ENCODE data around the gene NUDT21.
"Not testable (repeated sequence)": the region's sequence is repeated elsewhere in the genome, so short reads cannot be mapped to it uniquely, and the experiment has no call there.

NUDT21 gene

GRCh38 chr16:56450986-56451752, at the start of gene NUDT21, which contains the start of gene OGFOD1:
NUDT21 (minus strand) TSS chr16:56451332; CDS start chr16:56451202, 130 bp downstream.
OGFOD1 (plus strand) TSS chr16:56451554; CDS start chr16:56451613, 59 bp downstream.
- peak; percentile 97 for DNase-seq (ENCODE audit: low read depth, low spot score)
- H3K36me3 ChIP-seq (ENCODE audit: insufficient read depth, insufficient read length, low read length), result peaks cover 58% of the 10 kb centered on the region
- no peaks in the 10 kb centered on the region for H3K9me3 ChIP-seq (ENCODE audit: insufficient read depth, low read length)
- H3K4me1 ChIP-seq (ENCODE audit: insufficient read depth, insufficient read length), result no peaks in the 10 kb centered on the region
- peak within 1 kb of the TSS; percentile 97 for H3K4me3 ChIP-seq (ENCODE audit: insufficient read length, low read depth)
- H3K9ac ChIP-seq (ENCODE audit: insufficient read length, low read depth), result peak within 1 kb of the TSS; percentile 99
- H3K27me3 ChIP-seq (ENCODE audit: insufficient read depth, insufficient read length), result no peaks in the 10 kb centered on the region
- TF ChIP-seq SUZ12 (IDR thresholded peaks at IDR 0.05; ENCODE audit: extremely low read depth, insufficient read depth, insufficient read length) (no peak), YY1 (IDR thresholded peaks at IDR 0.05; ENCODE audit: insufficient read depth, insufficient read length) (peak; percentile 75)

- Histone ChIP-seq H3K4me1 (ENCODE audit: insufficient read depth, insufficient read length) (no peaks in the 10 kb centered on the region), H3K36me3 (ENCODE audit: insufficient read depth, insufficient read length, low read length) (peaks cover 8% of the 10 kb centered on the region)
- TF ChIP-seq SUZ12 (IDR thresholded peaks at IDR 0.05; ENCODE audit: extremely low read depth, insufficient read depth, insufficient read length) (no peak), YY1 (IDR thresholded peaks at IDR 0.05; ENCODE audit: insufficient read depth, insufficient read length) (no peak), ZNF274 (IDR thresholded peaks at IDR 0.05; ENCODE audit: low read depth, low read length) (no peak)
Observed at GRCh38 chr16:56493815-56494214, 42.7 kb upstream of the NUDT21 start.

GRCh38 chr16:56493126-56493525, 42.0 kb upstream of the NUDT21 start:
- Histone ChIP-seq H3K9me3 (ENCODE audit: insufficient read depth, low read length) (no peaks in the 10 kb centered on the region), H3K27me3 (ENCODE audit: insufficient read depth, insufficient read length) (no peaks in the 10 kb centered on the region), H3K36me3 (ENCODE audit: insufficient read depth, insufficient read length, low read length) (peaks cover 4% of the 10 kb centered on the region), H3K4me3 (ENCODE audit: insufficient read length, low read depth) (no peak overlapping the region), H3K9ac (ENCODE audit: insufficient read length, low read depth) (no peak overlapping the region), H3K4me1 (ENCODE audit: insufficient read depth, insufficient read length) (no peaks in the 10 kb centered on the region)
- no peak for TF ChIP-seq ZNF274 (IDR thresholded peaks at IDR 0.05; ENCODE audit: low read depth, low read length)
- TF ChIP-seq YY1 (IDR thresholded peaks at IDR 0.05; ENCODE audit: insufficient read depth, insufficient read length), result no peak
- TF ChIP-seq SUZ12 (IDR thresholded peaks at IDR 0.05; ENCODE audit: extremely low read depth, insufficient read depth, insufficient read length), result no peak
- no peak for DNase-seq (ENCODE audit: low read depth, low spot score)

More at GRCh38 chr16:56493815-56494214, 42.7 kb upstream of the NUDT21 start:
- Histone ChIP-seq H3K9ac (ENCODE audit: insufficient read length, low read depth) (no peak overlapping the region), H3K27me3 (ENCODE audit: insufficient read depth, insufficient read length) (no peaks in the 10 kb centered on the region), H3K4me3 (ENCODE audit: insufficient read length, low read depth) (no peak overlapping the region), H3K9me3 (ENCODE audit: insufficient read depth, low read length) (no peaks in the 10 kb centered on the region)
- DNase-seq (ENCODE audit: low read depth, low spot score), result no peak

GRCh38 chr16:56491657-56492261, 40.6 kb upstream of the NUDT21 start:
- Histone ChIP-seq H3K9ac (ENCODE audit: insufficient read length, low read depth) (no peak overlapping the region), H3K36me3 (ENCODE audit: insufficient read depth, insufficient read length, low read length) (peaks cover 1% of the 10 kb centered on the region), H3K4me1 (ENCODE audit: insufficient read depth, insufficient read length) (no peaks in the 10 kb centered on the region), H3K27me3 (ENCODE audit: insufficient read depth, insufficient read length) (no peaks in the 10 kb centered on the region), H3K9me3 (ENCODE audit: insufficient read depth, low read length) (no peaks in the 10 kb centered on the region), H3K4me3 (ENCODE audit: insufficient read length, low read depth) (no peak overlapping the region)
- TF ChIP-seq YY1 (IDR thresholded peaks at IDR 0.05; ENCODE audit: insufficient read depth, insufficient read length) (no peak), SUZ12 (IDR thresholded peaks at IDR 0.05; ENCODE audit: extremely low read depth, insufficient read depth, insufficient read length) (no peak), ZNF274 (IDR thresholded peaks at IDR 0.05; ENCODE audit: low read depth, low read length) (no peak)
- DNase-seq (ENCODE audit: low read depth, low spot score), result no peak

- H3K9me3 ChIP-seq (ENCODE audit: insufficient read depth, low read length); H3K4me3 ChIP-seq (ENCODE audit: insufficient read length, low read depth); H3K4me1 ChIP-seq (ENCODE audit: insufficient read depth, insufficient read length); H3K36me3 ChIP-seq (ENCODE audit: insufficient read depth, insufficient read length, low read length); H3K27me3 ChIP-seq (ENCODE audit: insufficient read depth, insufficient read length); H3K9ac ChIP-seq (ENCODE audit: insufficient read length, low read depth); DNase-seq (ENCODE audit: low read depth, low spot score): not testable (repeated sequence)
Observed at GRCh38 chr16:56488868-56489267, 37.7 kb upstream of the NUDT21 start.

GRCh38 chr16:56488035-56488434, 36.9 kb upstream of the NUDT21 start:
- Histone ChIP-seq H3K36me3 (ENCODE audit: insufficient read depth, insufficient read length, low read length) (peaks cover 4% of the 10 kb centered on the region), H3K27me3 (ENCODE audit: insufficient read depth, insufficient read length) (no peaks in the 10 kb centered on the region), H3K4me3 (ENCODE audit: insufficient read length, low read depth) (no peak overlapping the region), H3K9me3 (ENCODE audit: insufficient read depth, low read length) (no peaks in the 10 kb centered on the region; the same call in 1 of the 2 replicates), H3K4me1 (ENCODE audit: insufficient read depth, insufficient read length) (no peaks in the 10 kb centered on the region), H3K9ac (ENCODE audit: insufficient read length, low read depth) (no peak overlapping the region)
- TF ChIP-seq ZNF274 (IDR thresholded peaks at IDR 0.05; ENCODE audit: low read depth, low read length) (no peak), YY1 (IDR thresholded peaks at IDR 0.05; ENCODE audit: insufficient read depth, insufficient read length) (no peak), SUZ12 (IDR thresholded peaks at IDR 0.05; ENCODE audit: extremely low read depth, insufficient read depth, insufficient read length) (no peak)
- DNase-seq (ENCODE audit: low read depth, low spot score), result no peak

GRCh38 chr16:56483394-56483793, 32.3 kb upstream of the NUDT21 start:
- Histone ChIP-seq H3K9me3 (ENCODE audit: insufficient read depth, low read length) (no peaks in the 10 kb centered on the region; the same call in 1 of the 2 replicates), H3K4me1 (ENCODE audit: insufficient read depth, insufficient read length) (no peaks in the 10 kb centered on the region), H3K9ac (ENCODE audit: insufficient read length, low read depth) (no peak overlapping the region), H3K36me3 (ENCODE audit: insufficient read depth, insufficient read length, low read length) (peaks cover 20% of the 10 kb centered on the region), H3K27me3 (ENCODE audit: insufficient read depth, insufficient read length) (no peaks in the 10 kb centered on the region), H3K4me3 (ENCODE audit: insufficient read length, low read depth) (no peak overlapping the region)
- no peak for DNase-seq (ENCODE audit: low read depth, low spot score)
- TF ChIP-seq YY1 (IDR thresholded peaks at IDR 0.05; ENCODE audit: insufficient read depth, insufficient read length) (no peak), ZNF274 (IDR thresholded peaks at IDR 0.05; ENCODE audit: low read depth, low read length) (no peak), SUZ12 (IDR thresholded peaks at IDR 0.05; ENCODE audit: extremely low read depth, insufficient read depth, insufficient read length) (no peak)
